H1 (cell line): Measurements from ENCODE around the gene CACNG8.

Source experiments
- CTCF ChIP-seq, 3 experiments: IDR thresholded peaks; 1 replicate in 2 of 3; 2 replicates in 1 of 3; pipeline versions ENCODE4 v1.5.1 to v1.6.1; 2011; ENCODE audit warnings: low read length in 3 of 3, mild to moderate bottlenecking in 3 of 3, inconsistent platforms in 2 of 3, low read depth in 1 of 3, moderate library complexity in 1 of 3; ENCODE audit not compliant: insufficient read depth in 1 of 3; ENCODE audit errors: control extremely low read depth in 1 of 3
- E2F6 ChIP-seq: IDR thresholded peaks from 2 replicates; pipeline ENCODE4 v1.6.1; 2012; ENCODE audit warnings: inconsistent platforms
- GTF2F1 ChIP-seq: IDR thresholded peaks from 2 replicates; pipeline ENCODE4 v1.6.1; 2012; ENCODE audit warnings: low read depth, low read length, improper control_type of control experiment, borderline replicate concordance
- JUND ChIP-seq: IDR thresholded peaks from 2 replicates; pipeline ENCODE4 v1.6.1; 2011; ENCODE audit warnings: mild to moderate bottlenecking, improper control_type of control experiment, low read length
- MAX ChIP-seq: IDR thresholded peaks from 2 replicates; pipeline ENCODE4 v1.6.1; 2012; ENCODE audit warnings: inconsistent platforms
- PHF8 ChIP-seq: fragments of 200-600 bp; sonication (generic); conservative IDR thresholded peaks from 2 replicates; pipeline ENCODE4 v1.7.1; 2012; ENCODE audit warnings: low read depth, mild to moderate bottlenecking, inconsistent platforms, low read length, moderate library complexity
- POLR2A ChIP-seq, 2 experiments: IDR thresholded peaks; 1 replicate in 1 of 2; 2 replicates in 1 of 2; pipeline ENCODE4 v1.6.1; 2011; ENCODE audit warnings: low read depth in 2 of 2, low read length in 2 of 2, mild to moderate bottlenecking in 2 of 2; ENCODE audit errors: control extremely low read depth in 1 of 2
- POLR2AphosphoS5 ChIP-seq: IDR thresholded peaks from 2 replicates; pipeline ENCODE4 v1.6.1; 2011; ENCODE audit warnings: low read depth, low read length
- RAD21 ChIP-seq, 2 experiments: IDR thresholded peaks in 1 of 2; conservative IDR thresholded peaks in 1 of 2; 2 replicates each; pipeline ENCODE4 v1.6.1; 2011; ENCODE audit warnings: low read depth in 2 of 2, low read length in 2 of 2, improper control_type of control experiment in 1 of 2, inconsistent platforms in 1 of 2, mild to moderate bottlenecking in 1 of 2, moderate library complexity in 1 of 2
- RFX5 ChIP-seq: IDR thresholded peaks from 2 replicates; pipeline ENCODE4 v1.6.1; 2011; ENCODE audit warnings: low read depth, low read length, improper control_type of control experiment, borderline replicate concordance
- SIN3A ChIP-seq, 2 experiments: IDR thresholded peaks in 1 of 2; conservative IDR thresholded peaks in 1 of 2; 2 replicates each; pipeline ENCODE4 v1.6.1; 2011 to 2012; ENCODE audit warnings: low read length in 2 of 2, improper control_type of control experiment in 1 of 2, low read depth in 1 of 2, mild to moderate bottlenecking in 1 of 2
- SP1 ChIP-seq: IDR thresholded peaks from 2 replicates; pipeline ENCODE4 v1.6.1; 2011; ENCODE audit warnings: low read depth, low read length
- TAF1 ChIP-seq: IDR thresholded peaks from 2 replicates; pipeline ENCODE4 v1.6.1; 2011; ENCODE audit warnings: mild to moderate bottlenecking, low read depth, low read length

- TF ChIP-seq RFX5 (no peak), SIN3A (conservative IDR thresholded peaks at IDR 0.05 in 1 of 2, IDR thresholded peaks at IDR 0.05 in 1 of 2; ENCODE audit: low read depth in 1 of 2, low read length in 2 of 2) (no peak), JUND (no peak), SP1 (no peak), CTCF (IDR thresholded peaks at IDR 0.05; ENCODE audit: control extremely low read depth in 1 of 3, insufficient read depth in 1 of 3, low read depth in 1 of 3, low read length in 3 of 3) (peak; percentile 24 to 58 (median 44)), POLR2AphosphoS5 (no peak), POLR2A (IDR thresholded peaks at IDR 0.05; ENCODE audit: control extremely low read depth in 1 of 2, low read depth in 2 of 2, low read length in 2 of 2) (no peak), RAD21 (IDR thresholded peaks at IDR 0.05 in 1 of 2, conservative IDR thresholded peaks at IDR 0.05 in 1 of 2; ENCODE audit: low read depth in 2 of 2, low read length in 2 of 2) (peak; percentile 33 to 50), TAF1 (no peak), PHF8 (no peak), E2F6 (no peak), GTF2F1 (no peak), MAX (no peak)
Observed at GRCh38 chr19:54030895-54031586, 68.3 kb downstream of the CACNG8 start.
